T-helper 22 cell (primary cell): ENCODE results near the gene KRT39.
A peak's percentile ranks its signal among the peaks of the same experiment; 100 is the strongest.
"Not testable (repeated sequence)": the region's sequence is repeated elsewhere in the genome, so short reads cannot be mapped to it uniquely, and the experiment has no call there.

Source experiments
- DNase-seq: peaks from one replicate; pipeline ENCODE4 v3.0.0-alpha.2; 2020; ENCODE audit warnings: low read depth

KRT39 gene

GRCh38 chr17:40940266-40940665, 26.5 kb downstream of the KRT39 start:
- DNase-seq = no peak

GRCh38 chr17:40938981-40939380, 27.8 kb downstream of the KRT39 start:
- no peak for DNase-seq

GRCh38 chr17:40937384-40937819, 29.3 kb downstream of the KRT39 start, which contains the start of gene KRT23:
Gene KRT23 (minus strand): TSS chr17:40937646. CDS start chr17:40936603, 1,043 bp downstream.
- no peak for DNase-seq

- no peak for DNase-seq
Observed at GRCh38 chr17:40936976-40937375, 29.8 kb downstream of the KRT39 start.

- no peak for DNase-seq
Observed at GRCh38 chr17:40936437-40936971, 30.2 kb downstream of the KRT39 start.

GRCh38 chr17:40935624-40936023, 31.1 kb downstream of the KRT39 start:
- no peak for DNase-seq

- DNase-seq = no peak
Observed at GRCh38 chr17:40932608-40933007, 34.1 kb downstream of the KRT39 start.

GRCh38 chr17:40931311-40931710, 35.4 kb downstream of the KRT39 start:
- DNase-seq = no peak

- no peak for DNase-seq
Observed at GRCh38 chr17:40926341-40926740, 40.4 kb downstream of the KRT39 start.

GRCh38 chr17:40922239-40922638, 44.5 kb downstream of the KRT39 start:
- no peak for DNase-seq

GRCh38 chr17:40921026-40921425, 45.7 kb downstream of the KRT39 start:
- DNase-seq = no peak

GRCh38 chr17:40917116-40917515, 49.6 kb downstream of the KRT39 start:
- DNase-seq = not testable (repeated sequence)

- no peak for DNase-seq
Observed at GRCh38 chr17:40916366-40916765, 50.4 kb downstream of the KRT39 start.

GRCh38 chr17:40915721-40916256, 51.0 kb downstream of the KRT39 start:
- DNase-seq = no peak

GRCh38 chr17:40915199-40915661, 51.5 kb downstream of the KRT39 start:
- DNase-seq = no peak

- no peak for DNase-seq
Observed at GRCh38 chr17:40914075-40914855, 52.5 kb downstream of the KRT39 start.

GRCh38 chr17:40912486-40913210, 54.1 kb downstream of the KRT39 start:
- DNase-seq = no peak

- no peak for DNase-seq
Observed at GRCh38 chr17:40910441-40910841, 56.3 kb downstream of the KRT39 start.

- no peak for DNase-seq
Observed at GRCh38 chr17:40909755-40910154, 57.0 kb downstream of the KRT39 start.

- peak; percentile 24 for DNase-seq
Observed at GRCh38 chr17:40909351-40909750, 57.4 kb downstream of the KRT39 start.
